Measurements from ENCODE around the gene GAK.

The GAK gene

DNA sequence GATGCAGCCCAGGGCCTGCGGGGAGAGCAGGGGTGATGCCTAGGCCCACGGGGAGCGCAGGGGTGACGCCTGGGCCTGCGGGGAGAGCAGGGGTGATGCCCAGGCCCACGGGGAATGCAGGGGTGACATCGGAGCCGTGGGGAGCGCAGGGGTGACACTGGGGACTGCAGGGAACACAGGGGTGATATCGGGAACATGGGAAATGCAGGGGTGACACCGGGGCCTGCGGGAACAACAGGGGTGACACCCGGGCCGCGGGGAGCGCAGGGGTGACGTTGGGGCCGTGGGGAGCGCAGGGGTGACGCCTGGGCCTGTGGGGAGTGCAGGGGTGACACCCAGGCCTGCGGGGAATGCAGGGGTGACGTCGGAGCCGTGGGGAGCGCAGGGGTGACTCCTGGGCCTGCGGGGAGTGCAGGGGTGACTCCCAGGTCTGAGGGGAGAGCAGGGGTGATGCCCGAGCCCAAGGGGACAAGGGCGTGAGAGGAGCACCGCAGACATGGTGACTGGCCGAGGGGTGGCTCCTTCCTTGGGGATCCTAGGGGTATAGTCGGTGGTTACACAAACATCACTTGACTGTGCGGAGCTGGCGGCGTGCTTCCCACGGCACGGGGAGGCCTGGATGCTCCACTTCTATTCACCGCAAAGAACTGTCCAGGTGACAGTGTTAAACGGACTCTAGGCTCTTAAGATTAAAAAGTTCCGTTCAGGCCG lies 38.0 kb downstream of the GAK start:
- no peak overlapping the region for H3K27ac ChIP-seq
- no peak overlapping the region for H3K4me3 ChIP-seq
- TF ChIP-seq, protein P1, sequence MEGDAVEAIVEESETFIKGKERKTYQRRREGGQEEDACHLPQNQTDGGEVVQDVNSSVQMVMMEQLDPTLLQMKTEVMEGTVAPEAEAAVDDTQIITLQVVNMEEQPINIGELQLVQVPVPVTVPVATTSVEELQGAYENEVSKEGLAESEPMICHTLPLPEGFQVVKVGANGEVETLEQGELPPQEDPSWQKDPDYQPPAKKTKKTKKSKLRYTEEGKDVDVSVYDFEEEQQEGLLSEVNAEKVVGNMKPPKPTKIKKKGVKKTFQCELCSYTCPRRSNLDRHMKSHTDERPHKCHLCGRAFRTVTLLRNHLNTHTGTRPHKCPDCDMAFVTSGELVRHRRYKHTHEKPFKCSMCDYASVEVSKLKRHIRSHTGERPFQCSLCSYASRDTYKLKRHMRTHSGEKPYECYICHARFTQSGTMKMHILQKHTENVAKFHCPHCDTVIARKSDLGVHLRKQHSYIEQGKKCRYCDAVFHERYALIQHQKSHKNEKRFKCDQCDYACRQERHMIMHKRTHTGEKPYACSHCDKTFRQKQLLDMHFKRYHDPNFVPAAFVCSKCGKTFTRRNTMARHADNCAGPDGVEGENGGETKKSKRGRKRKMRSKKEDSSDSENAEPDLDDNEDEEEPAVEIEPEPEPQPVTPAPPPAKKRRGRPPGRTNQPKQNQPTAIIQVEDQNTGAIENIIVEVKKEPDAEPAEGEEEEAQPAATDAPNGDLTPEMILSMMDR (IDR thresholded peaks at IDR 0.05): no peak
- no peak for DNase-seq (ENCODE audit: low spot score)

- no peak for DNase-seq (ENCODE audit: low spot score)
- TF ChIP-seq, protein P1 (IDR thresholded peaks at IDR 0.05): no peak
- Histone ChIP-seq H3K27ac (no peak overlapping the region), H3K4me3 (no peak overlapping the region)
Measured at GRCh38 chr4:893276-893994, 38.7 kb downstream of the GAK start.

GRCh38 chr4:892780-893179 lies 39.3 kb downstream of the GAK start:
- no peak overlapping the region for H3K4me3 ChIP-seq
- no peak overlapping the region for H3K27ac ChIP-seq
- no peak for DNase-seq (ENCODE audit: low spot score)
- TF ChIP-seq, protein P1 (IDR thresholded peaks at IDR 0.05): no peak

DNA sequence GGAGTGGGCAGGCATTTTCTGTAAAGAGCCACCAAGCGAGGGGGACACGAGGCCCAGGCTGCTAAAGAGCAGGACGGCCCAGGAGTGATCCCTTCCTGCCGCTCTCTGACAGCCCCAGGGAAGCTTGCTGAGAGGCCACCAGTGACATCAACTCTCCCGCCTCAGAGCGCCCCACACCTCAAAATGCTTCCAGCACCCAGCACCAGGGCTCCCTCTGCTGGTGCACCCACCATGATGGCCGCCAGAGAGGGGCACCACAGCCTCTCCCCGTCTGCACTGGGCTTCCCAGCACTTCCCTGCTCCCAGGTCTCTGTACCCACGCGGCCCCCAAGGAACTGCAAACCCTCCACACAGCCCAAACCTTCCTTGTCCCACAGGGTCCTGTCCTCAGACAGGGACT lies 40.4 kb downstream of the GAK start:
- H3K4me3 ChIP-seq: no peak overlapping the region
- DNase-seq (ENCODE audit: low spot score): no peak
- TF ChIP-seq, protein P1 (IDR thresholded peaks at IDR 0.05): no peak
- no peak overlapping the region for H3K27ac ChIP-seq

DNA sequence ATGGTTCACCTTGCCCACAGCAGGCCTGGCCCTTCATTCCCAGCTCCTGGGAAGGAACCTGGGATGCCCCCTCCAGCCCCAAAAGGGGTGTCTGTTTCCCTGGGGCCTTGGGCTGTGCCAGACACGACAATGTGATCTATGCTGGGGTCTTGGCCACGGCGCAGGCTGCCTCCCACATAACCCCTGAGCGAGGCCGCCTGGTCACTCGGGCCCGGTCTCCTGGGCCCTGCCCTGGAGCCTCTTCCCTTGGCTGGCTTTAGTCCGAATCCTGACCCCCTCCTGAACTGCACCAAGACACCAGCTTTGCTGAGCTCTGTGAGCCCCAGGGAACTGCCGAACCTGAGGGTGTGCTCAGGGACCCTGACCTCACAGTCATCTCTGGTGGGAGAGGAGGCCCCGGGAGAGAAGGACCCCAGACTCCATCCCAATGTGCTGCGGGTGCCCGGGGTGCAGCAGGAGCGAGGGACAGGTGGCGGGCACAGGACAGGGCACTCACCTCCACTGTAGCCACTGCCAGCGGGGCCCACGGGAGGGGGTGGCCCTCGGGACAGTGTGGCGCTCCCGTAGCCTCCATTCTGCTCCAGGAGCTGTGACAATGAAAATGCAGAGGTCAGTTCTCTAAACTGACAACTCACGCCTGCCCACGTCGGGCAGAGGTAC lies 42.0 kb downstream of the GAK start:
- no peak for DNase-seq (ENCODE audit: low spot score)
- TF ChIP-seq, protein P1 (IDR thresholded peaks at IDR 0.05): no peak
- Histone ChIP-seq H3K27ac (no peak overlapping the region), H3K4me3 (no peak overlapping the region)

DNA sequence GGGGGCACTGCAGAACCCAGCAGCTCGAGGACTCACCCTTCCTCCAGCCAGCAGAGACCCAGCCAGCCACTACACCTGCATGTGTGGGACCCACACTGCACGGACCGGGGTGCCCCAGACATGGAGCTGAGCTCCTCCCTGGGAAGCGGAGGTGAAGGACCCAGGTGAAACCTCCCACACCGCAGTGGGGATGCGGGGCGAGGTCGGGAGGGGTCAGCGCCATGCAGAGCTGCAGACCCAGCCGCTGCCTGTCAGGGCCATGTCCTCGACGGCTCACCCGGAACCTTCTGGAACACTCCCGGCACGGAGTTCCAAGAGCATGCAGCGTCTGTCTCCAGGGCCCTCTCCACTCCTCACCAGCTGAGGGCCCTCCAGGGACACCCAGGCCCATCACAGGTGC lies 42.6 kb downstream of the GAK start:
- TF ChIP-seq, protein P1 (IDR thresholded peaks at IDR 0.05): no peak
- Histone ChIP-seq H3K27ac (no peak overlapping the region), H3K4me3 (no peak overlapping the region)
- no peak for DNase-seq (ENCODE audit: low spot score)
